Activated CD8-positive, alpha-beta memory T cell treated with anti-CD3 and anti-CD28 coated beads, Interleukin-2, amount 50 U/mL, for 48 hours (primary cell): ENCODE data around the gene OR5AL1.
"Not testable (repeated sequence)": the region's sequence is repeated elsewhere in the genome, so short reads cannot be mapped to it uniquely, and the experiment has no call there.

Experiments used
- DNase-seq: peaks from one replicate; pipeline ENCODE4 v3.0.0-alpha.2; 2020

The OR5AL1 gene

GRCh38 chr11:56412396-56412795 is at the start of gene OR5AL1:
Gene OR5AL1, plus strand, starts transcription at chr11:56412696.
- DNase-seq, result no peak

GRCh38 chr11:56375324-56375723 is 37.2 kb upstream of the OR5AL1 start, which contains the start of gene OR8U1:
Gene OR8U1, plus strand, starts transcription at chr11:56375624. Its CDS starts 0 bp downstream, at chr11:56375624.
- no peak for DNase-seq

- DNase-seq, result no peak
Observed at GRCh38 chr11:56380120-56380519, 32.4 kb upstream of the OR5AL1 start.

- DNase-seq, result no peak
Observed at GRCh38 chr11:56394381-56394780, 18.1 kb upstream of the OR5AL1 start.

GRCh38 chr11:56396047-56396446 is 16.4 kb upstream of the OR5AL1 start:
- no peak for DNase-seq

- not testable (repeated sequence) for DNase-seq
Observed at GRCh38 chr11:56401858-56402461, 10.5 kb upstream of the OR5AL1 start.

- DNase-seq, result no peak
Observed at GRCh38 chr11:56404393-56404792, 8.1 kb upstream of the OR5AL1 start.

- no peak for DNase-seq
Observed at GRCh38 chr11:56410801-56411200, 1.7 kb upstream of the OR5AL1 start.

GRCh38 chr11:56453521-56453920 is 41.0 kb downstream of the OR5AL1 start:
- DNase-seq, result no peak

- no peak for DNase-seq
Observed at GRCh38 chr11:56457076-56457475, 44.6 kb downstream of the OR5AL1 start.
